GM12874 (cell line): ENCODE results near the gene EPGN.

ENCODE experiments used
- CTCF ChIP-seq: IDR thresholded peaks from 2 replicates; pipeline ENCODE4 v1.5.1; 2011; ENCODE audit warnings: low read depth, mild to moderate bottlenecking, control low read depth, low read length, moderate library complexity; ENCODE audit not compliant: insufficient read depth

Gene EPGN

DNA sequence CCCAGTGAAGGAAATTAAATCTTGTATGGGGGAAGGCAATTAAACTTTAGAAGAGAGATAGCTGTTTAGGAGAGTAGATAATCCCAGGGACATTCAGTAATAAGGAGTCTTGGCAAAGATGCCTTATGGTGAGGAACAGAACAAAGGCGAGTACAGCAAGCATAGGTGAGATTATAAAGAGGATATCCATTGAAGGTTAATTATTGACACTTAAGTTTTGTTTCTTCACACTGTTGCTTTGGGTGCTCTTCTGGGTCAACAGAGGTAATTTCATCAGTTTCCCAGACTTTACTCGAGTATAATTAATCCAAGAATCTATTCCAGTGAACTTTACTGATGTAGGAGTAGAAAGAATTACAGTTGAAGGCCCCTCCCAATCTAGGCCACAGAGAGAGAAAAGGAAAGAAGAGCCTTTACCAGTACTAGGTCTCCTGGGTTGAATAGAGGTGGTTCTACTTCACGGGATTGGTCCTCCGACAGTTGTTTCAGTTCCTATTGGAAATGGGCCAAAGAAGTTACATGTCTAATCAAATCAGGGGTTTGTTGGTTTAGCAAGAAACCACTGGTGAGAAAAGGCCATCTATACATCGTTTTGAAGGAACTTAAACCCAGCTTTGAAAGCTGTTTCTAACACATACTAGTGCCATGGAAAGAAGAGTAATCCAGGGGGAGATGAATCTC lies 27.2 kb downstream of the EPGN start:
- TF ChIP-seq CTCF, result no peak

DNA sequence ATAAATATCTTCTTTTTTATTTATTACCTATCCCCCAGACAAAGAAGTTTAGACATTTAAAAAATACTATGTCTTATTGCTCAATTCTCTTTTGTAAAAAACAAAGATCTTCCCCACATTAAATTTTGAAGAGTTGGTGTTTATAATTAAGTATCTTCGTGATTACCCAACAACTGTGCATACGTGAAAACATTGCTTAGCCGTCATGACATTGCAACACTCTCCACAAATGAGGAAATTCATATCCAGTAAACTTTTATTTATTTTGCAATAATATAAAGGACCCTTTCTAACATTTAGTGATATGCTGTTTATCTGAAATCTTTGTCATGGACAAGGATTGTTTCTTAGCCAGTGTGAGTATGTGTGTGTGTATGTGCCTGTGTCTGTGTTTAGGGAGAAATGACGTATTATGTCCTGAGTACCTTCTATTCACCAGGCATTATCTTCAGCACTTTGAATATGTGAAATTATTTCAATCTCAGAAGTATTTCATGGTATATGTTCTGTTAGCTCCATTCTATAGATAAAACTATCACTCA lies 30.6 kb downstream of the EPGN start:
- TF ChIP-seq CTCF, result no peak

- no peak for TF ChIP-seq CTCF
Measured at GRCh38 chr4:74339501-74339900, 31.2 kb downstream of the EPGN start.

GRCh38 chr4:74344031-74344430 lies 35.8 kb downstream of the EPGN start:
- TF ChIP-seq CTCF, result no peak

GRCh38 chr4:74353858-74354257 lies 45.6 kb downstream of the EPGN start:
- no peak for TF ChIP-seq CTCF

DNA sequence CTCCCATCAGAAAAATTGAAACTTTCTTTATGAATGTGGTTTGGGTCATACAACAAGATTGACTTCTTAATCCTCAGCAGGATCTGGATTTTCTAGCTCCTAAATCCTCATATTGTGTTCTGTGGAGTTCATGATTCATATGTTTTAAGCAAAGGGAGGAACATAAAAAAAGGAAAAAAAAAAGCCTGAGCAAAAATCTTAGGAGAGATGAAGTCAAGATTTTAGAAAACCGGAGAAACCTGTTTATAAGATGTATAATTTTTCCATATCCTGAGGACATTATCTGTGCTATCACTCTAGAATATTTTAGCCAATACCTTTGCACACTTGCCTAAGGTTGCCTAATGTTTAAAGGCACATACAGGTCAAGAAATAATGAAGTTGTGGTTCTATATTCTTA lies 49.7 kb downstream of the EPGN start:
- TF ChIP-seq CTCF, result no peak

GRCh38 chr4:74361671-74362070 lies 53.4 kb downstream of the EPGN start:
- no peak for TF ChIP-seq CTCF
